HTERT RPE-1 (cell line): Measurements from ENCODE around the gene NEIL1.
"Not testable (repeated sequence)": the region's sequence is repeated elsewhere in the genome, so short reads cannot be mapped to it uniquely, and the experiment has no call there.

Experiments
- in situ Hi-C: fragments of 300-500 bp; cut with MboI; formaldehyde crosslinking; loops from 4 replicates; pipeline ENCODE4 v1.14.3; 2020; ENCODE audit warnings: low sequenced_read_pairs

Gene NEIL1, protein sequence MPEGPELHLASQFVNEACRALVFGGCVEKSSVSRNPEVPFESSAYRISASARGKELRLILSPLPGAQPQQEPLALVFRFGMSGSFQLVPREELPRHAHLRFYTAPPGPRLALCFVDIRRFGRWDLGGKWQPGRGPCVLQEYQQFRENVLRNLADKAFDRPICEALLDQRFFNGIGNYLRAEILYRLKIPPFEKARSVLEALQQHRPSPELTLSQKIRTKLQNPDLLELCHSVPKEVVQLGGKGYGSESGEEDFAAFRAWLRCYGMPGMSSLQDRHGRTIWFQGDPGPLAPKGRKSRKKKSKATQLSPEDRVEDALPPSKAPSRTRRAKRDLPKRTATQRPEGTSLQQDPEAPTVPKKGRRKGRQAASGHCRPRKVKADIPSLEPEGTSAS

DNA sequence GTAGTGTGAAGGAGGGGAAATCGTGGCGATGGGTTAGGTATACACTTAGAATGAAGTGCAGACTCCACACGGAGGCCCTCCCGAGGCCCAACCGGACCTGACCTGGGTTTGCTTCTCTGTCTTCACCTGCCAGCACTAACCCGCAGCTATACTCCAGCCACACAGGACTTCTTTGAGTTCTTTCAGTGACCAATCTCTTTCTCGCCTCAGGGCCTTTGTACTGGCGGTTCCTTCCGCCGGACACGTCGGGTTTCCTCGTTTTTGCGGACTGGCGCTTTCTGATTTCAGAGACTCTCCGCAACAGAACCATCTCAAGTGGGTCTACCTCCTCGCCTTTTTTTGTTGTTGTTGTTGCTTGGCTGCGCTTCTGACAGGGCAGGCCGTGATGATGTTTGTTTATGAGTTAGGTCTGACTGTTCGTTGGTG lies at the start of gene NEIL1:
Gene NEIL1, plus strand, starts transcription at position 244 of the 426 bp plus-strand sequence. CDS start 1,867 bp downstream, outside the sequence.
- in situ Hi-C loops: no loop called here

DNA sequence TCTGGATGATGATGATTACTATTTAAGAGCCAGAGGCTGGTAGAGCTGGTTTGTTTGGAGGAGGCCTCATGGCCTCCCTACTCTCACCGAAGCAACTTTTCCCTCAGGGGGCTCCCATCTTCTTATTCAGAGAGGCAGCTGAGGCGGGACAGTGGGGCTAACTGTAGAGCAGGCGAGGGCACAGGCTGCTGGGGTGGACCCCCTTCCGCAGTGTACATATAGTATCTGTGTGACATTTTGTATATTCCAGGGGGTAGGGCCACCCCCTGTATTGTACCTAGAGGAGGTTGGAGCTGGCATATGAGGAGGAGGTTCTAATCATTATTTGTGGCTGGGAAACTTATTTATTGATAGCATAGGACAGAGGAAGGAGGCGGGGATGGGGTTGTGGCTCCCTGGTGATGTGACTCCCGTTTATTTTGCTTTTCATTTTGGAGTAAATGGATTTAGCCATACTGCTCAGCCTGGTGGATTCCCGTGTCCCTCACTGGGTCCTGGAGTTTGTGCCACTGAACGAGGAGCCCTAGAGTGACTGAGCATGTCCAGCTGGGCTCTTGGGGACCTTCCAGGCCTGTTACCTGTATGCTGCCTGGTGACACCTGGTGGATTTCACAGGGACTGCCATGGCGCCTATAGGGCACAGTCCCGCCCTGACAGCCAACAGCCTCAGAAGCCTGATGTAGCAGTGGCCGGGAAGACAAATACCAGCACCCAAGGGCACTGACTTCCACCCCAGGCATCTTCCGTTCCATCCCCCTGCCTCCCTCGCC lies 48.1 kb upstream of the NEIL1 start:
- in situ Hi-C loops: not testable (repeated sequence)

DNA sequence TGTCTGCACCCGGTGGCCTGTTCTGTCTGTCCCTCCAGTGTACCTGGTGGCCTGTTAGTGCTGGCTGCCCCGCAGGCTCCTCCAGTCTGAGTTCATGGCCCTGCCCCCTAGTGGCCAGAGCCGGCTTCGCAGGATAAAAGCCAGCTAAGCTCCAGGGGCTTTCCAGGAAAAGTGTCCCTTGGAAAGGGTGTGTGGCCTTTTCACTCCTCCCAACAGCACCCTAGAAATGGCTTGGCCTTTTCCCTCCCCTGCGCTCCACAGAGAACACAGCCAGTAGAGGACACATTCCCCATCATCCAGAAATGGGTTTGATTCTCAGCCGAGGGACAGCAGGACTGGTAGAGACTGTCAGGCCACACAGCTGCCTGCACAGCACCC lies 47.5 kb upstream of the NEIL1 start:
- in situ Hi-C loops: not testable (repeated sequence)

DNA sequence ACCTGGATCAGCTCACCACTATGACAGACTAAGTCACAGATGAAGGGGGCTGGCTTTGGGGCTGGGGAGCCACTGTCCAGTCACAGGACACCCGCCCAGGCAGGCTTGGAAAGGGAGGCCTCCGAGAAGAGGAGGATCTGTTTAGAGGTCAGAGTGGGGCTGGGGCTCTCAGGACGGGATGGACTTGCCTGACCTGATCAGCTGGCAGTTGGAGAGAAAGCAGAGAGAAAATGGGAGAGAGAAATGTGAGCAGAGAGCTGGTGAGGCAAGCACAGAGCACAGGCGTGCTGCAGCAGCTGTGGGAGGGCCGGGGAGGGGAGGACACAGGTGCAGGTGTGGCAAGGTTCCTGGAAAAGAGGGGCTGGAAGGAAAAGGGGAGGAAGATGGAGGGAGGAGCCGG lies 46.8 kb upstream of the NEIL1 start:
- in situ Hi-C loops: not testable (repeated sequence)

DNA sequence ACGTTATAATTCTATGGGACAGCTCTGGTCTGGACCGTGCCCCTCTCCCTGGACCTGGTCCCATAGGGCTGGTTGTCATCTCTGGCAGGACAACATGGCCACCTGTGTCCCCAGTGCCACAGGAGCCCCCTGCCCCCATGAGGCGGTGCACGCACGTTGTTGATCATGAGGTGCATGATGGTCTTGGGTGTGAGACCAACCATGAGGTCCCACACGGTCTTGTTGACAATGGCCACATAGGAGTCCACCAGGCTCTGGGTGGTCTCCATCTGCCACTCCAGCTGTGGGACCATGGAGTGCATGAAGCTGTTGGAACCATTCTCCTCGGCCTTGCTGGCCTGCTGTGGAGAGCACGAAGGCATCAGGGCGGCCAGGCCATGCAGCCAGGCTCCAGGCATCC lies 44.5 kb upstream of the NEIL1 start:
- in situ Hi-C loops: no loop called here

DNA sequence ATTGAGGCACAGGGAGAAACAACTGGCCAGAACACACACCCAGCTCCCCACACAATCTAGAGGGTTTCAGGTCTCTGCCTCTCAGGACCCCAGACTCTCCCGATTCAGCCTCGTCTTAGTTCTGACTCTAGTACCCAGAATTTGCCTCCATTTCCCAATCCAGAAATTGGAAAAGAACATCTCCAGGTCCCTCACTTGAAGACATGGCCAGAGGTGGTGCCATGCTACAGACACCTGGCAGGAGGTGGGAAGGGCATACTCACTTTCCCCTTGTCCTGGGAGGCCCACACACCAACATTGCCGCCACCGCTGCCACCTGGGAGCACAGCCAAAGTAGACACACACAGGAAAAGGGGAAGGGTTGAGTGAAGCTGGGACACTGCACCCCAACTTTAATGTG lies 44.1 kb upstream of the NEIL1 start:
- in situ Hi-C loops: not testable (repeated sequence)

DNA sequence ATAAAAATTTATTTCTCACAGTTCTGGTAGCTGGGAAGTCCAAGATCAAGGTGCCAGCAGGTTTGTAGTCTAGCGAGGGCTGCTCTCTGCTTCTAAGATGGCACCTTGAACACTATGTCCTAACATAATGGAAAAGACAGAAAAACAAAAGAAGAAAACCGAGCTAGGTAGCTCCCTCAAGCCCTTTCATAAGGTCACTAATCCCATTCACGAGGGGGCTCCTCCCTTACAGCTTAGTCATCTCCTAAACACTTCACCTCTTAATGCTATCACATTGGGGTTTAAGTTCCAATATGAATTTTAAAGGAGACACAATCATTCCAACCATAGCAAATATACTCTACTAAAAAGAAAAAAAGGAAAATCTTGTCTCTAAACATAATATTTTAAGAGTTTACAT lies 40.7 kb upstream of the NEIL1 start:
- in situ Hi-C loops: no loop called here

DNA sequence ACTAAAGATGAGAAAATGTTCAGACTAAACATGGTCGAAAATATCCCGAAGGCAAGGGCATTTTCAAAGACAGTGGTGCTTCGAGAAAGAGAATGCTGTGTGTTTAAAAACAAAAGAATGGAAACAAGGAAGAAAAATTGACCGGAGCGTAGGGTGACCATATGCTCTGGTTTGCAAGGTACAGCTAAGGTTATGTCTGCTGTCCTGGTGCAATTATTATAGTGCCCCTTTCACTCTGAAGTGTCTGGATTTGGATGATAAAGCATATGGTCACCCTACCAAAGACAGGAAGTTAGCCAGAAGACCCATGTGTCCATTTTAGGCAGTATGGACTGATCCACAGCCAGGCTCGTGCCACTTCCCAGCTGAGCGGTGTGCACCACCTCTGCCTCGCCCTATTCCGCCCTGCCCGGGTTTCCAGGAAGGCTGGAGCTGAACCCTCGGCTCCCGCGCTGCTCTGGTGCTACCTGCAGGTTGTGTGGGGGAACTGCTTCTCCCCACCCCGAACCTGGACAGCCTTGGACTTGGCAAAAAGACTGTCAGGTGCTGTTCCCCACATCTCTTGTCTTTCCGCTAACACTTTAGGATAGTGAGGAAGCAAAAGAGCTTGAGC lies 39.0 kb upstream of the NEIL1 start:
- in situ Hi-C loops: no loop called here

DNA sequence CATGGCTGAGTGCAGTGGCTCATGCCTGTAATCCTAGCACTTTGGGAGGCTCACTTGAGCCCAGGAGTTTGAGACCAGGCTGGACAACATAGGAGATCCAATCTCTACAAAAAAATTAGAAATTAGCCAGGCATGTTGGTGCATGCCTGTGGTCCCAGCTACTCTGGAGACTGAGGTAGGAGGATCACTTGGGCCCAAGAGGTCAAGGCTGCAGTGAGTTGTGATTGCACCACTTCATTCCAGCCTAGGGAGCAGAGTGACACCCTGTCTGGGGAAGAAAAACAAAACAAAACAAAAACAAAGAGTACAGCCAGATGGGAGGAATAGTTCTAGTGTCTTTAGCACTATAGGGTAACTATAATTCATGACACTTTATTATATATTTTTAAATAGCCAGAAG lies 37.1 kb upstream of the NEIL1 start:
- in situ Hi-C loops: no loop called here

DNA sequence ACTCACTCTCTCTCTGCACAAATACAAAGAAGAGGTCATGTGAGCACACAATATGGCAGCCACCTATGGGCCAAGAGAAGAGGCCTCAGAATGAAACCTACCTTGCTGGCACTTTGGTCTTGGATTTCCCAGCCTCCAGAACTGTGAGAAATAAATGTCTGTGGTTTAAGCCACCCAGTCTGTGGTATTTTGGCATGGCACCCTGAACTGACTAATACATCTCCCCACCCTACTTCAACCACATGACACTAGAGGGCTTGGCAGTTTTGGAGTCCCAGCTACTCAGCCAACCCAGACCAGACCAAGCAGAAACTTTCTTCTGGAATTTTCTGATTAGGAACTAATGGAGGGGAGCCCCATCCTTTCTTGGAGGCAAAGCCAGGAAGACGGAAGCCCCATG lies 34.3 kb upstream of the NEIL1 start:
- in situ Hi-C loops: not testable (repeated sequence)

DNA sequence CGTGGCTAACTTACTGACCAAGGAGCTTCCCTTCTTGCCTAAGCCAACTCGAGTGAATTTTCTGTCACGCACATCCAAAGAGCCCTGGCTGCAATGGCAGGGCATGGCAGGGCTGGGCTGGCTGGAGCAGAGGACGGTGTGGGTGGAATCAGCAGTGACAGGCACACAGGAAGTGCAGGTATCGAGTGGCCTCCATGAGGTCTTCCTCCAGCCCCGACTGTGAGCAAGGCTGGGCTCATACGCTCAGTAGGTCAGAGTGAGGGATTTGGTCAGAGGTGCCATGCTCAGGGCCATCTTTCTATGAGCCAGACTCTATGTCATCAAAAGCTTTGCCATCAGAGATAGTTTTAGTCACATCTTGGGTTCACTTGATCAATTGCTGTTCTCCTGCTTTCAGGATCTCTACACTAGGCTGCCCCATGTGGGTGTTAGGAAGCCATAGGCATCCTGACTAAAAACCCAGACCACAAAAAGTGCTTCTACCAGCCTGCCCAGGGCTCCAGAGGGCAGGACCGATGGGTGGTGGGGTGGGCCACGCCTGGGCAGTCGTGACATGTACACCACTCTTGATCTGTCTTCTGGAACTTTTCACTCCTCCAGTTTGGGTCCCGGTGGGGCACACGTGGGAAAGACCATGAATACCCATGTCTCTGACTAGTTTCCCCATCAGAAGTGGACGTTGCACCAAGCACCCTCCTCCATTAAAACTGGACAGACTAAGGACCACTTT lies 33.6 kb upstream of the NEIL1 start:
- in situ Hi-C loops: no loop called here

DNA sequence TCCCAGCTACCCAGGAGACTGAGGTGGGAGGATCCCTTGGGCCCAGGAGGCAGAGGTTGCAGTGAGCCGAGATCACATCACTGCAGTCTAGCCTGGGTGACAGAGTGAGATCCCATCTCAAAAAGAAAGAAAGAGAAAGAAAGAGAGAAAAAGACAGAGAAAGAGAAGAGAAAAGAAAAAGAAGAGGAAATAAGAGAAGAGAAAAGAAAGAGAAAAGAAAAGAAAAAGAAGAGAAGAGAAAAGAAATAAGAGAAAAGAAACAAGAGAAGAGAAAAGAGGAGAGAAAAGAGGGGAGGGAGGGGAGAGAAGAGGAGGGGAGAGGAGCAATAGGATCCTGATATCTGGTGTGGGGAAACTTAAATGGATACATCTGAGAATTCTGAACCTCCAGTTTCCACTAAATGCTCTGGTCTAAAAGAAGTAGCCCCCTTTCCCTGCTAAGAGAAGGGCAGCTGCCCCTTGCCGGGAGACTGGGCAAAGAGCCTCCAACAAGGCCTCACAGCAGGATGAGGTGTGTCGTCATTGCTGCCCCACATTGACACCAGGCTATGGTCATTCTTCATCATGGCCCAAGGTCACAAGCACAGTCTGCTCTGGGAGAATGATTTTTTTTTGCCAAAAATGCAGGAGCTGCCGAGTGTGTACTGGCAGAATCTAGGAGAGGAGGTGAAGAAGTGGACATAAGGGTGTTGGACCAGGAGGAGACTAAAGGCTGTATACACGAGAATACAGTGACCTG lies 32.1 kb upstream of the NEIL1 start:
- in situ Hi-C loops: no loop called here

DNA sequence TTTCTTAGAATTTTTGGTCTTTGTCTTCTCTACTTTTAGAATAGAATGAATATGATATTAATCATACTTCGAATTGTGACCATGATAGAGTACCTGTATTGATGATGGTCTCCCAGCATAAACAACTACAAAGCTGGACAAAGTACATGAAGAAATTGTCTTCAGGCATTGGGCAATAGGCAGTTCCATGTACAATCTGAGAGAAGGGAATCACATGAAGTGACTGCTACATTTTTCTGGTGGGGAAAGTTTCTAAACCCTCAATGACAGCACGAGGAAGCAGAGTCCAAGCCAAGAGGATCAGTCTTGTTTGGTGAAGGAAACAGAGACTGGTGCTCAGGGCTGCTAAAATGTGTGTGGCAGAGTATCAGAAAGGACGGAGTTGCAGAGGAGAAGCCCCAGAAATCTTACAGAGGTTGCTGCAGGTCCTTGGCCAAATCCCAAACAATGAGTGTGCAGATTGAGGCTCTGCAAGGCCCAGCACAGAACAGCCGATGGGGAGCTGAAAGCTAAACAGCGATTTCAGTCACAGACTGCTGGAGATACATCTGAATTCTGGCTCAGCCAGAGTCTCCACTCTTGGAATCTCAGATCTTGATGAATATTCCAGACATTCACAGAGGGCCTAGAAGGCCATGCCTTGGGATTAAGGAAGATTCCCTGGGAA lies 27.5 kb upstream of the NEIL1 start:
- in situ Hi-C loops: not testable (repeated sequence)

DNA sequence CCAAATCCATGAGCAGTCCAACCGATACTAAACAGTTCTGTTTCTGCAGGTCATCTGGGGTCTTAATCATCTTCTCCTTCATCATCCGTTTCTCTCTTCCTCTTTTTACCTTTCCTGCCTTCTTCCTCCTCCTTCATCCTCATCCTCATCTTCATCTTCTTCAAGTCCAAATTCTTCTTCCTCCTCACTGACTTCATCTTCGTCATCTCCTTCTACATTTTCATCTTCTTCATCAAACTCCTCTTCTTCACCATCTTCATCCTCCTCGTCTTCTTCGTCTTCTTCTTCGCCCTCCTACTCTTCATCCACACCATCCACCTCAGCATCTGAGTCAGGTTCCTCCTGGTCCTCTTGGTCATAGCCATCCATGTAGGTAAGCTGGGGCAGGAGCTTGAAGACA lies 25.1 kb upstream of the NEIL1 start:
- in situ Hi-C loops: no loop called here

DNA sequence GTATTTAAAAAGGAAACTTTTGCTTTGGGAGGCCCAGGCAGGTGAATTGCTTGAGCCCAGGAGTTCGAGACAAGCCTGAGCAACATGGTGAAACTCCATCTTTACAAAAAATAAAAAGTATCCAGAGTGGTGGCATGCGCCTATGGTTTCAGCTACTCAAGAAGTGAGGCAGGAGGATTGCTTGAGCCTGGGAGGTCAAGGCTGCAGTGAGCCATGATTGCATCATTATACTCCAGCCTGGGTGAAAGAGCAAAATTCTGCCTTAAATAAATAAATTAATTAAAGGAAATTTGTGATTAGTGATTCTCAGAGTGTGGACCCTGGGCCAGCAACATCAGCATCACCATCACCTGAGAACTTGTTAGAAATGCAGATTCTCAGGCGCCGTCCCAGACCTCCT lies 20.9 kb upstream of the NEIL1 start:
- in situ Hi-C loops: no loop called here

DNA sequence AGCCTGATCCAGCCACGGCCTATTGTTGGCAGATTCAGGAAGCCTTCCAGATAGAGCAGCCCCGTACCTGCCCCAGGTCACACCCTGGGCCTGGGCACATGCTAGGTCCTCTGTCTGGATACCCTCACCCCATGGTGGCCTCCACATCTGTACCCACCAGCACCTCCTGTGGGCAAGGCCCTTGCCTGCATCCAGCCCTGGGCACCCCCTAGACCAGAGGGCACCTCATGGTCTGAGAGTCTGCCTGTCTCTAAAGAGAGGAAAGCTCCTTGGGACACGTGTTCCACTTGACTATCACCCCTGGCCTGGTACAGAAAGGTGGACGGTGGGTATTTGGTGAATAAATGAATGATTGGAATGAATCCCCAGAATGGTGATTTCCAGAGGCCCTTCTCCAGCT lies 19.8 kb upstream of the NEIL1 start:
- in situ Hi-C loops: no loop called here

DNA sequence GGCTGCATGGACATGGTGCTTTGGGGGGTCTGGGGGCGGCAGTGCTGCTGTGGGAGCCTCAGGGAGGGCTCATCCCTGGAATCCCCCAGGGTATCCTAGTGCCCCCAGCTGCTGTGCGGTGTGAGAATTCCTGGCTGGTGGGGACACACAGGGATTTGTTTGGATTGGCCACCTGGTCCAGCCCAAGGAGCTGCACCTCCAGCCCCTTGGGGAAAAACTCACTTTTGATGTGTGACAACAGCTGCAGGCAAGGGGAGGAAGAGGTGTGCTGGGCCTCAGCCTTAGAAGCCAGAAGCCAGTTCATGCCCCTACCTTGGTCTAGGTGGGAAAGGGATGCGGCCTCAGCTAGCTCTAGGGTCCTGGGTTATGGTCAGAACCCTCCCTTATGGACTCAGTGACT lies 19.3 kb upstream of the NEIL1 start:
- in situ Hi-C loops: no loop called here

DNA sequence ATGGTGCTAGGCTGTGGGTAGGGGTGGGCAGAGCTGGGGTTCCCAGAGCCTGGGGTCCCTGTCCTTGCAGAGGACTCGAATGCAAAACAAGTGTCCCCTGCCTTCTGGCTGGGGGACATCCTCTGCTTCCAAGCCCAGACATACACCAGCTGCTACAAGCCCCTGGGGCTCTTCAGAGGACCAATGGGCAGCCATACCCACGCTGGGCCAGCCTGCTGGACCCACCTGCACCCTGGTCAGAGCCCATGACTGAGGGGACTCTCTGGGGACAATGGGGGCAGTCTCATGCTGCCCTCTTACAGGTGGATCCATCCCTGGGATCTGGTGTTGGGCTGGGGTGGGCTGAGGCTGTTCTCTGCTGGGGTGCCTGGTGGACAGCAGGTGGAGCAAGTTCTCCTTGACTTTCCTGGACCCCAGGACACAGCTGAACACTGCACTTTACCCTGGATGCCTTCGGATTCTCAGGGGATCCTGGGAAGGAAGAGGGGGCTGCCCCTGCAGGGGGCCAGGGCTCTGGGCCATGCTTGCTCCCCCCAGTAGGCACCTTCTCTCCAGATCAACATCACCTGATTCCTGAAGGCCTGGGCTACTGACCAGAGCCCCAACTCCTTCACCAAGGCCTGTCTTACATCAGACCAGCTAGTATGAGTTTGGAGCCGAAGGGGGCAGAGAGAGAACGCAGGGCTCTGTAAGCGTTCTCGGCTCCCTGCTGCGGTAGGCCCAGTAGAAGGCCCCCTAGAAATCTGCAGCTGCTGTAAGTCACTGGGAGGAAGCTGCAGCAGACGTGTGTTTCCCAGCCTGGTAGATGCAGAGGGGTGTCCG lies 18.1 kb upstream of the NEIL1 start:
- in situ Hi-C loops: no loop called here

DNA sequence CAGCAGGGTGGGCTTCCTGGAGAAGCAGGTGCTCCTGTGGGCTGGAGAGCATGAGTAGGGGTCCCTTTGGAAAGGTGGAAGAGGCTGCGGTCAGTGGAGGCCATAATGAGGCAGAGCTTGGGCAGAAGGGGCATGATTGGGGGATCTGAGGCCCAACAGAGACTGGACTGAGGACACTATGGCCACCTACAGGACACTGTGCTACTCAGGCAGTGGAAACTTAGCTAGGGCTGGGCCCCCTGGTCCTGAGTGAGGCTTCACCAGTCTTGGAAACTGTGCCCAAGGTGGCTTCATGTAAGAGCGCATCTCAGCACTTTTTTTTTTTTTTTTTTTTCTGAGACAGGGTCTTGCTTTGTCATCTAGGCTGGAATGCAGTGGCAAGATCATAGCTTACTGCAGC lies 17.3 kb upstream of the NEIL1 start:
- in situ Hi-C loops: no loop called here
